MM.1S (cell line): ENCODE data around the gene CNNM2.

Source experiments
- EZH2 ChIP-seq: fragments of 300-600 bp; sonication (generic); optimal IDR thresholded peaks from 2 replicates; pipeline ENCODE3; 2017; ENCODE audit warnings: low read depth, mild to moderate bottlenecking, antibody characterized with exemption, low read length, mixed read lengths
- EZH2phosphoT487 ChIP-seq: fragments of 300-600 bp; sonication (generic); IDR thresholded peaks from 2 replicates; pipeline ENCODE4 v1.6.1; 2018; ENCODE audit warnings: antibody characterized with exemption, low read length
- TF ChIP-seq, protein P1 (sequence below): fragments of 300-600 bp; sonication (generic); IDR thresholded peaks from 2 replicates; pipeline ENCODE4 v1.5.1; 2016; ENCODE audit warnings: antibody characterized with exemption, low read length, mixed read lengths

DNA sequence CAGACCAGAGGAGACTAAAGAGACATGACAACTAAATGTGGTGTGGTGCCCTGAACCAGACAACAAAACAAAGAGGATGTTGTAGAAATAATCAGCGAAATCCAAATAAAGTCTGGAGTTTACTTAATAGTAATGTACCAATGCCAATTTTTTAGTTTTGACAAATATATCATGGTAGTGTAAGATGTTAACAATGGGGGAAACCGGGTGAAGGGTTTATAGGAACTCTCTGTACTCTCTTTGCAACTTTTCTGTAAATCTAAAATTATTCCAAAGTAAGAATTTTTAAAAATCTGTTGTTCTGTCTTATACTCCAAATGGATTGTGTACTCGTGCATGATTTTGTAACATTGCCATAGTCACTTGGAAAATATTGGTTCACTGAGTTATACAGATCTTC lies 129.3 kb downstream of the CNNM2 start:
- TF ChIP-seq, protein P1, sequence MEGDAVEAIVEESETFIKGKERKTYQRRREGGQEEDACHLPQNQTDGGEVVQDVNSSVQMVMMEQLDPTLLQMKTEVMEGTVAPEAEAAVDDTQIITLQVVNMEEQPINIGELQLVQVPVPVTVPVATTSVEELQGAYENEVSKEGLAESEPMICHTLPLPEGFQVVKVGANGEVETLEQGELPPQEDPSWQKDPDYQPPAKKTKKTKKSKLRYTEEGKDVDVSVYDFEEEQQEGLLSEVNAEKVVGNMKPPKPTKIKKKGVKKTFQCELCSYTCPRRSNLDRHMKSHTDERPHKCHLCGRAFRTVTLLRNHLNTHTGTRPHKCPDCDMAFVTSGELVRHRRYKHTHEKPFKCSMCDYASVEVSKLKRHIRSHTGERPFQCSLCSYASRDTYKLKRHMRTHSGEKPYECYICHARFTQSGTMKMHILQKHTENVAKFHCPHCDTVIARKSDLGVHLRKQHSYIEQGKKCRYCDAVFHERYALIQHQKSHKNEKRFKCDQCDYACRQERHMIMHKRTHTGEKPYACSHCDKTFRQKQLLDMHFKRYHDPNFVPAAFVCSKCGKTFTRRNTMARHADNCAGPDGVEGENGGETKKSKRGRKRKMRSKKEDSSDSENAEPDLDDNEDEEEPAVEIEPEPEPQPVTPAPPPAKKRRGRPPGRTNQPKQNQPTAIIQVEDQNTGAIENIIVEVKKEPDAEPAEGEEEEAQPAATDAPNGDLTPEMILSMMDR = no peak
- no peak for TF ChIP-seq EZH2
- TF ChIP-seq EZH2phosphoT487 = no peak
